ENCODE data around the gene MAP3K5.

DNA sequence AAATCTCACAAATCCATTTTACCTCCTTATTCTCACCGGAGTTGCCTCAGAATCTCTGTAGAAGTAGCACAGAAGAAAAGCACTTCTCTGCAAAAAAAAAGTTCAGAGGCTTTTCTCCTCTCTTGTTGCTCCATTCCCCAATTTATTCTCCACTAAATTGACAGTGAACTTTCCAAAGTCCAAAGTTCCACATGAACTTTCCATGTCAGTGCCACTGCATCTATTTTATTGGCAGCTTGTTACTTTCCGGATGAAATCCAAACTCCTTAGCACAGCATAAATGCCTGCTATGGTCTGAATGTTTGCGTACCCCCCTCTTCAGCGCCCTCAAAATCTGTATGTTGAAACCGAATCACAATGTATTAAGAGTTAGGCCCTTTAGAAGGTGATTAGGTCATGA, 165.1 kb downstream of the MAP3K5 start:
- TF ChIP-seq, protein P1, sequence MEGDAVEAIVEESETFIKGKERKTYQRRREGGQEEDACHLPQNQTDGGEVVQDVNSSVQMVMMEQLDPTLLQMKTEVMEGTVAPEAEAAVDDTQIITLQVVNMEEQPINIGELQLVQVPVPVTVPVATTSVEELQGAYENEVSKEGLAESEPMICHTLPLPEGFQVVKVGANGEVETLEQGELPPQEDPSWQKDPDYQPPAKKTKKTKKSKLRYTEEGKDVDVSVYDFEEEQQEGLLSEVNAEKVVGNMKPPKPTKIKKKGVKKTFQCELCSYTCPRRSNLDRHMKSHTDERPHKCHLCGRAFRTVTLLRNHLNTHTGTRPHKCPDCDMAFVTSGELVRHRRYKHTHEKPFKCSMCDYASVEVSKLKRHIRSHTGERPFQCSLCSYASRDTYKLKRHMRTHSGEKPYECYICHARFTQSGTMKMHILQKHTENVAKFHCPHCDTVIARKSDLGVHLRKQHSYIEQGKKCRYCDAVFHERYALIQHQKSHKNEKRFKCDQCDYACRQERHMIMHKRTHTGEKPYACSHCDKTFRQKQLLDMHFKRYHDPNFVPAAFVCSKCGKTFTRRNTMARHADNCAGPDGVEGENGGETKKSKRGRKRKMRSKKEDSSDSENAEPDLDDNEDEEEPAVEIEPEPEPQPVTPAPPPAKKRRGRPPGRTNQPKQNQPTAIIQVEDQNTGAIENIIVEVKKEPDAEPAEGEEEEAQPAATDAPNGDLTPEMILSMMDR (IDR thresholded peaks at IDR 0.05): no peak
- TF ChIP-seq POLR2A (IDR thresholded peaks at IDR 0.05) (no peak), EP300 (IDR thresholded peaks at IDR 0.05) (no peak)
